Fibroblast of skin of right biceps (primary cell): ENCODE data around the gene ABHD15.
"Not testable (repeated sequence)": the region's sequence is repeated elsewhere in the genome, so short reads cannot be mapped to it uniquely, and the experiment has no call there.

Experiments
- DNase-seq: peaks from one replicate; pipeline ENCODE4 v3.0.0-alpha.2; 2013

ABHD15 gene

DNA sequence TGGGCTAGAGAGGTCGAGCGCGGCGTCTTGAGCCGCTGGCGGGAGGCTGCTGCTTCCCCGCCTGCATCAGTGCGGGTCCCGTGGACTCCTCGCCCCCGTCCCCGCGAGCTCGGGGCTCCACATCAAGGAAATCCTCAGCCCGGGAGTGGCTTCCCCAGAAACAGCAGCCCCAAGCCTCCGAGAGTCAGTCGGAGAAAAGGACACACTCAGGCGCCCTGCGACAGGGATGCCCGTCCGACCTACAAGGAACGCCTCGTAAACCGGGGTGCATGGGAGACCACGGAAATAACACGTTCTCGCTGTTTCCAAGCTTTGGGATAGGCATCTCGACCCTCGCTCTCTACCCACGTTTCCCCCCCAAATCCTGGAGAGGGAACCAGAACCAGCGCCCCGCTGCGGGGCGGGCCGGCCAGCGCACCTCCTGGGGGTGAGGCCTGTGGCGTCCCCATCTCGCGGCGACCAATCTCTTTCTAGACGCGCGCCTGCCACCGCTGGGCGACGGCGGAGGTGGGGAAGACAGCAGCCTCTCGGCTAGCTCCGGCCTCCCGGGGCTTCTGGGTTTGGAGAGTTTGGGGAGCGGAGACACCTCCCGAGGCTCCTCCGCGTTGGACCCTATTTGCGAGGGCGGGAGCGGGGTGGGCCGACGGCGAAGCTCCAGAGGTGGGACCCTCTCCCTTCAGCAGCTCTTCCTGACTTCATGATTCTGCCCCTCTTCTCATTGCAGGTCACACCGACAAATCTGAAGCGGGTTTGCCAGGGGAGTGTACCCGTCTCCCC, 905 bp upstream of the ABHD15 start:
- peak; percentile 65 for DNase-seq

DNA sequence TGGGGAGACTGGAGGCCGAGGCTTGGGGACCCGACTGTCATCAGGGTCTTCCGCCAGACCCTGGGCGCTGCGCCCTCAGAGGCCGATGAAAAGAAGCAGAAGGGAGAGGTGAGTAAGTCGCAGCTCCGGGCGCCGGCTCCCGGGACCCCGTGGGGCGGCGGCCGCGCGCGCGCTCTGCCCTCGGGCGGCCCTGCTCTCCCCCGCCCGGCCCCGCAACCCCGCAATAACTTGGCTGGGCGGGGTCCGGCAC, 392 bp upstream of the ABHD15 start:
- DNase-seq, result no peak

DNA sequence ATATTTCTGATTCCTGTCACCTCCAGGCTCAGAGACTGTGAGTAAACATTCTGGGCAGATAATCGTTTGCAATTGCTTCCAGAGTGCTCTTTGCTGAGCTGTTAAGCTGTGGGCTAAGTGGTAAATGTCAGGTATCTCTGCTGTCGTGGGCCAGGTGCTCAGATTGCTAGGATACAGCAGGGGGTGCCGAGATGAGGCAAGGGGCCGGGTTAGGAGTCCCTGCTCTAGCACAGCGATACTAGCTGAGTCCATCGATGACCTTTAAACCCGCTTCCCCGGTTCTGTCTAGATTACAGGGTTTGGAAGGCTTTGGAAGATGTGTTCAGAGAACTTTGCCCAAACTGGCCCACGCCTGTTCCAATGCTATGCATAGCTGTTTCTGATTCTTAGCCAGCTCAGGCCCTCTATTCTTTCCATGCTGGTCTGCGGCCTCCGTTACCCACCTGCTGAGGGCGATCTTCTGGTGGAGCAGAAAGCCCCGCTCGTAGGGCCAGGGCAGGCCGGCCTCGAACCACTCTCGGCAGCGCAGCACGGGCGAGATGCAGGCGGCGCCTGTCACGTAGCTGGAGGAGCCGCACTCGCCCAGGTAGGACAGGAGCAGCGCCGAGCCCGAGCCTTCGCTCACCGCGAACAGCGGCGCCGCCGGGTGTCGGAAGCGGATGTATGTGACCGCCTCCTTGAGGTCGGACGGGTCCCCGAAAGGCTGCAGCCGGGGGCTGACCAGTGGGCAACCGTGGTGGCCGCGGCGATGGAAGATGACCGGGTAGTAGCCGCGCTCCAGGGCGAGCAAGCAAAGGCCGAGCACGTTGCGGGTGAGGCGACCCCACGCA, 979 bp downstream of the ABHD15 start:
- no peak for DNase-seq

DNA sequence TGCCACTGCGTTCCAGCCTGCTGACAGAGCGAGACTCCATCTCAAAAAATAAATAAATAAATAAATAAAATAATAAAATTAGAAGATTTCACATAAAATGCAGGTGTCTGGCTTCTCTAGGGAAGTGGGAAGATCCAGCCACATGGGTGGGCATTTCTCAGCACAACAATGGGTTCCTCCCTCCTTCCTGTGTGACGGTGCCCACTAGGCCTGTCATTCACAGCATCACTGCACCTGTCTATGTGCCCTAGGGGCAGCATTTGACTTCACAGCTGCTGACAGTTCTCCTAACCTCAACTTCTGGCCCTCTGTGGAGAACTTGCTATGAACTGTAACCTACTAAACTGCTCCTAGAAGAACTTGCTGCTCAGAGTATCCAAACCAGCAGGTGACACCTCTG, 3.0 kb downstream of the ABHD15 start:
- DNase-seq, result no peak

DNA sequence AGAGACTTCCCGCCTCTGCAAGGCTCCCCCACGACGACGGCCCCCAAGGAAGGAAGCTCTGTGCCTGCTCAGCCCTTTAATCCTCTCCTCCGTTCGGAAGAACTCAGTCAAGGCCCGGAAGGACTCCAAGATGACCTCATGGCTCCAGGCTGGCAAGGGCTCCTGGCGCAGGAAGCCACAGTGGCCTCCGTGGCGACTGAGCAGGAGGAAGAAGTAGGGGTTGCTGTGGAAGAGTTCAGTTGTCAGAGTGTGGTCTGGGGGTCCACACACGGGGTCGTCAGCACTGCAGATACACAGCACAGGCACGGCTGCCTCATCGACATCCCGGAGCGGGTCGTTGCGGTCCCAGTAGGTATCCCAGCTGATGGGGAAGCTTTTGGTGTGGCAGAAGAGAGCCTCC, 4.2 kb downstream of the ABHD15 start:
- no peak for DNase-seq

DNA sequence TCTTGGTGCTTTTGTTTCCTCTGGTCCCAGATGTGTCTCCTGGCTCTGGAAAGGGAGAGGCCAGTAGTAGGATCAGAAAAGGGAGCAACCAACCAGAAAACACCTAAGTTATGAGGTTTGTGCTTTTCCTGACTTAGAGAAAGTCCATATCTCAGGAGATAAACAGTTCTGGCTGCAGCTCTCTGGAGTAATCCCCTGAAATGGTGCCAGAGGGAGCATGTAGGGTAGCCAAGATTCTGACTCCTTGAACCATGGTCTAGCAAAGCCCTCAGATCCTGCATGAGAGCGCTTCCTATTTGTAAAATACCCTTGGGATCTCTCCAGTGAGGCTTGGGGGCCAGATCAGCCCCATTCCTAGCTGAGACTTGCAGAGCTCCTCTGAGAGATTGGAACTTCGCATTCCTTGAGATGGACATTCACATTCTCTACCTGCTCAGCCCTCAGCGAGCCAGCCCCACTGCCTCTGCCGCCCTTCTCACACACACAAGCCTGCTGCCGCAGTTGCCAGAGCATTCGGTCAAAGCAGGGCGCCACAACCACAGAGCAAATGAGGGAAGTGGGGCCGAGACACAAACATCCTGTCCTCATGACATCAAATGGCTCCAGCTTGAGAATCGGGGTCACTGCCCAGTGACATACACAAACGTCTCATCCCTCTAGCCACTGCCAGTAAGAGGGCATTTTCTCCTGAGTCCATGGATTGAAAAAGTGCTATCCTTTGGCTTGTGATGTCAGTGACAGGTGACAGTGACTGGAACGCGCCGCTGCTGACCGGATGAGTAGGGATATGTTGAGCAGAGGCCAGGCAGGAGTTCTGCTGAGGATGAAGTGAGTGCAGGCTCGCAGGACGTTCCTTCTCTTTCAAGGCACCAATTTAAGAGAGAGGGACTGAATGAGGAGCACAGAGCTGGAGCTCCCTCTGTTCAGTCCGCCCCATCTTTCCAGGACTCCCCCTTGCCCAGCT, 5.0 kb downstream of the ABHD15 start:
- no peak for DNase-seq

DNA sequence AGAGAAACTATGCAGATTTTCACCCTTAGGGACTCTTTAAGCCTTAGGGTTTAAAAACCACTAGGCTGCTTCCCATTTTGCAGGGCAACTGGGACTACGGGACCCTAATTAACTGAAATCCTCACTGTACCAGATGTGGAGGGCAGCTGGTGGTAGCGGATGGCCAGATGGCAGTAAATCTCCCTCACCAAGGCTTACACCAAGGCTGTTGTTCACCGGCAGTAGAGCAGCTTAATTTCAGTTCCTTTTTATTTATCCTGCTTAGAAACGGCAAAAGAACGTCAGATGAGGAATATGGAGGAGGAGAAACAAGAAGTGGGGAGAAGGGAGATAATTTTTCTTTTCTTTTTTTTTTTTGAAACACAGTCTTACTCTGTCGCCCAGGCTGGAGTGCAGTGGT, 6.5 kb downstream of the ABHD15 start:
- DNase-seq, result no peak

DNA sequence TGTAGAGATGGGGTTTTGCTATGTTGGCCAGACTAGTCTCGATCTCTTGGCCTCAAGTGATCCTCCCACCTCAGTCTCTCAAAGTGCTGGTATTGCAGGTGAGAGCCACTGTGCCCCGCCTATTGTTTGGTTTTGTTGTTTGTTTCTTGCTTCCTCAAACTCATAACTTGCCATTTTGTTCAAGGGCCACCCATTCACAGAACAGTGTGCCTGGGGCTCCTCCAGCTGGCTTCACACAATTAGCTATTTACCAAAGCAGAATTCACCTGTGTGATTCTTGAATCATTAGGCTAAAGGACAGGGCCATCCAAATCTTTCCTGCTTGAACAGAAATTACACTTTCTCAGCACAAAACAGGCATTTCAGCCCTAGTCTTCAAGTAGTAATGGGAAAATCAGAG, 7.2 kb downstream of the ABHD15 start:
- no peak for DNase-seq

DNA sequence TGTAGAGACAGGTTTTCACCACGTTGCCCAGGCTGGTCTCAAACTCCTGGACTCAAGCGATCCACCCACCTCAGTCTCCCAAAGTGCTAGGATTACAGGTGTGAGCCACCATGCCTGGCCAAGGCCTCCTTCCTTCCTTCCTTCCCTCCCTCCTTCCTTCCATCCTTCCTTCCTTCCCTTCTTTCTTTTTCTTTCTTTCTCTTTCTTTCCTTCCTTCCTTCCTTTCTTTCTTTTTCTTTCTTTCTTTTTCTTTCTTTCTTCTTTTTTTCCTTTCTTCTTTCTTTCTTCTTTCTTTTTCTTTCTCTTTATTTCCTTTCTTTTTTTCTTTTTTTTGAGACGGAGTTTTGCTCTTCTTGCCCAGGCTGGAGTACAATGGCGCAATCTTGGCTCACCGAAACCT, 8.7 kb downstream of the ABHD15 start:
- not testable (repeated sequence) for DNase-seq

DNA sequence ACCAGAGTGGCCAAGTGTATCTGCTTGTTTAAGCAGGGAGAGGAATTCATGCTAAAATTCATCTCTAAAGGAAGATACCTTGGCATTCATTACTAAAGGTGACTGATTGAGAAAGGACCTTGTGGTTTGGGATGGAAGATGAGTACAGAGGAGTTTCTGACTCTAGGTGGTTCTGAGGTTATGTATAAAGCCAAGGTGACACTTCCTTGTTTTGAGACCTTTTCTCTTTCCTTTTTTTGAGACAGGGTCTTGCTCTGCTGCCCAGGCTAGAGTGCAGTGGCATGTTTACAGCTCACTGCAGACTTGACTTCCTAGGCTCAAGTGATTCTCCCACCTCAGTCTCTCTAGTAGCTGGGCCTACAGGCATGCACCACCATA, 9.1 kb downstream of the ABHD15 start:
- DNase-seq, result no peak

DNA sequence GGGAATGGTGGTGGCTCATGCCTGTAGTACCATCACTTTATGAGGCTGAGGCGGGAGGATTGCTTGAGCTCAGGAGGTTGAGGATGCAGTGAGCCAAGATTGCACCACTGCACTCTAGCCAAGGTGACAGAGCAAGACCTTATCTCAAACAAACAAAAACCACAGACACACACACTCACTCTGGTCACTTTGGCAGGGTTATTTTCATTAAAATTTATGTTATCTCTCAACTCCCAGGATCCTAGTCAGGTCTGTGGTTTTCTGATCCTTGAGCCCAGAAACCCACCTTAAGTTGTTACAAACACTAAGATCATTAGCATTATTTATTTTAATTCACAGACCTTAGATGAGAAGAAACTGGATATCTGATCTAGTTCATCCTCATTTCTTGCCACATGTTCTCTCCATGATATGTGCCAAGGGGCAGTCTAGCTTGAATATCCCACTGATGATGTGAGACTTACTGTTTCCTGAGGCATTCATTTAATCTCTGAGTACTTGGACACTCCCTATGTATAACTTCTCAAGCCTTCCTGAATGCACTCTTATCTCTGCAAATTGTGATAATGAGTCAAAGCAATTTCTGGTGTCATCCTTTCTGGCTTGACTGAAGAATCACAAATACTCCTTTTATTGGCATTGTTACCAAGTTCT, 9.6 kb downstream of the ABHD15 start:
- DNase-seq, result no peak

DNA sequence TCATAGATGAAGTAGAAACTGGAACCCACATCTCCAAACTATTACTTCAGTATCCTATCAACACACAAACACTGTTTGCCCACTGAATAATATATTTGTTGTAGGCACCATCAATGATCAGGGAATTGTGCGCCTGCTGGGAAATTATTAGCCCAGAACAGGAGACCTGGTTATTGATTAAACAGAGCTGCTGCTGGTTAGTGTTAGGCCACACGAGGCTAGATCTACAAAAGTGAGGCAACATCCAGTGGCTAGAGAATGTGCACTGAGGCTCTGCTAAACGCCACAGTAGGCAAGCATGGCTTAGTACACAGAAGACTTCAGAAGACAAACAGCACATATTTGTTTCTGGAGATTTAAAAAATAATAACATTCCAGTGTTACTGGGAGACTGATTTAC, 11.0 kb downstream of the ABHD15 start:
- no peak for DNase-seq

DNA sequence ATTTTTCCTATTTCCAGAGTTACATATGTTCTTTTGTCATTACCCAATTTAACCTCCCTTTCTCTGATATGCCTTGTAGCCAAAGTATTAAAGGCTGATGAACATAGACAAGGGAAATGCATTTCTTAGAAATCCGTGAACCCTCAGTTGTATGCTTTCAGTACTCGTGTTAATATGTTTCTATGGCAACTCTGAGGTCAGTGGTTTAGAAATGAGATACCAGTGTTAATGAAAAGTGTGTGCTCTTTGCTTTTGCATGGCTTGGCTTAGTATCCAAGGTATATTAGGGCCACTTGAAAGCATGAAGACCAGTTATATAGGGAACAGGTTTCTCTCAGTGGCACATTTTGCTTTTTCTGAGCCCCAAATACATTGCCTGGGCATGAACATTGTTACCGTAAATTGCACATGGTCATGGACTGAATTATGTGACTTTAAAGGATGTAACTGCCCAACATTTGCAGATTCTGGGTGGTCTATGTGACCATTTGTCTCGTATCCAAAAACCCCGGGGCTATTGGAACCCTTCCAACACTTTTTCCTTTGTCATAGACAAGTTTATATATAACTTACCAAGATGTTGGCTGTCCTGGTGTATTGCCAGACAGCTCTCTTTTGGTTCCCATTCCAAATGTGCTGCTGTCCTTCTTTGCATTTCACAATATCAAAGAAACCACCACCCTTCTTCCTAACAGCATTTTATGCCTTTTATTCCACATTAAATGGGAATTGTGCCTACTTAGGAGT, 17.5 kb downstream of the ABHD15 start:
- DNase-seq, result peak; percentile 15

DNA sequence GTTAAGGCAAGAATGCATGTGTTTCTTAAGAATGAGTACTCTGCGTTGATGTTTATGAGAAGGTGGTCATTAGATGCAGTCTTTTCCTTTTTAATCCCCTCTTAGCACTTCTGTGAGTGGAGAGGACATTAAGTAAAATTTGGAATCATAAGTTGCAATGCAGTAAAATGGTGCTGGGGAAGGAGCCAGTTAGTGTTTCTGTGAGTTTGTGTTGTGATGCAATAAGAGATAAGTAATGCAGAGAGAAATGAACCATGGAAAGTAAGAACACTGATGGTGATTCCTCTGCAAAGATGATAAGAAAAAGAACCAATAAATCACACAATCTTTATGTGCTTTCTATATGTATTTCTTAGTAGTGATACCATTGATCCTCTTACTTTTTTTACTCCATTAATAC, 20.0 kb downstream of the ABHD15 start:
- no peak for DNase-seq

DNA sequence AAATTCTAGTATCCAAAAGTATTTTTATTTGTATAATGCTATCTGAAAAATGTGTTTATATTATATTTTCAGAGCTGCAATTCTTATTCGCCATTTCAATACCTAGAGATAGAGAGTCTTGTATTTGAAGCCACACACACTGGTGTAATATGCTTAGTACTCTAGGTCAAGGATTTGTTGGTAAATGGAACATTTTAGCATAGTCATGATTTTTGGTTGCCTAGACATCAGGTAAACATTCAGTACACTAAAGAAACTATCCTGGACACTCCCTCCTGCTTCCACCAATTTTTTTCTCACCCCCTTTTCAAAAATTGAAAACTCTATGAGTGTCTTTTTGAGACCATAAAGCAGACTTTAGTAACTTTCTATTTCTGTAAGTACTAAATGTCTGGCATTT, 20.8 kb downstream of the ABHD15 start:
- DNase-seq, result no peak

DNA sequence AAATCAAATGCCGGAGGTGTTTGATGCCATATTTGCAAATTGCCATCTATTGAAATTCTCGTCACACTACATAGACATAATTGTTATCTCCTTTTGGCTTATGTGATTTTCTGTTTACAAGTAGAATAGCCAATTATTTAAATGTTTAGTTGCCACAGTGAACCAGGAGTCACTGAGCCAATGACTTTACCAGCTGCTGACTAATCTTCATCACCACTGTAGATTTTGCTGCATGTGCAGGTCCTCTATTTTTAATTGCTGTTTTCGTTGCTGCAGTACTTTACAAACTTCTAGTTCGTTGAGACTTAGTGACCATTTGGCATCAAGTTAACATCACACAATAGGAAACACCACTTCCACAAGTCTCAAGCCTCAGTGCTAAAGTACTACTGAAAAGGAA, 22.8 kb downstream of the ABHD15 start:
- no peak for DNase-seq

DNA sequence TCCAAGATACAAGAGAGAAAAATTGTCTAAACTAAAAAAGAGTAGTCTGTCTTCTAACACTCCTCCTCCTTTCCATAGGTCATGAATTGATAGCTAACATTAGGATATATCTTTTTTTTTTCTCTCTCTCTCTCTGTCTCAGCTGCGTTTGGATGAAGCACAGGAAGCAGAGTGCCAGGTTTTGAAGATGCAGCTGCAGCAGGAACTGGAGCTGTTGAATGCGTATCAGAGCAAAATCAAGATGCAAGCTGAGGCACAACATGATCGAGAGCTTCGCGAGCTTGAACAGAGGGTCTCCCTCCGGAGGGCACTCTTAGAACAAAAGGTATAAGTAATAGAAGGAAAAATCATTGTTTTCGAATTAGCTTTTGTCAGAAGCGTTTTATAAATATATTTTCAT, 32.9 kb downstream of the ABHD15 start:
- DNase-seq, result no peak

DNA sequence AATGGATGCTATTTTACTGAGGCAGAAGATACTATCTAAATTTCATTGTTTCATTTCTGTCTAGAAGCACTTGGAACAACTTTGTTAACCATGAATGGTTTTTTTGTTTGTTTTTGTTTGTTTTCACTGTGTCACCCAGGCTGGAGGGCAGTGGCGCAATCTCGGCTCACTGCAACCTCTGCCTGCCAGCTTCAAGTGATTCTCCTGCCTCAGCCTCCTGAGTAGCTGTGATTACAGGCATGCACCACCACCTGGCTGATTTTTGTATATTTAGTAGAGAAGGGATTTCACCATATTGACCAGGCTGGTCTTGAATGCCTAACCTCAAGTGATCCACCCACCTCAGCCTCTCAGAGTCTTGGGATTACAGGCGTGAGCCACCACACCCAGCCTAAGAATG, 40.5 kb downstream of the ABHD15 start:
- no peak for DNase-seq

DNA sequence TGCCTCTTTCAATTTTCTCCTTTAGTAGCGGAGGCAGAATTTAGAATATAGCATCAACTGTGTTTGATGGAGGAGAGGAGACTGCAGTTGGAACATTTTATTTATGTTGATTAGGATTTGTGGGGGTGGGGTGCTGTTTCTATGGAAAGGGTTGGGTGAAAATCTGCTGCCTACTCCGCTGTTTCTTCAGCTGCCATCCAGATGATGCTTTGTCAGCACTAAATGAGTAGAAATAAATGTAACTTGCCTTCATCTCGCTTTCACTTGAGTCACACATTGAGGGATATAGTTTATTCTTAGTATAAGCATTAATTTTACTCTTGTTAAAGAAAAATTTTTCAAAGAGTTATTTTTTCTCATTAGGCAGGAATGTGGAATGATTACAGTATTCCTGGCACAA, 42.1 kb downstream of the ABHD15 start:
- DNase-seq, result peak; percentile 7

DNA sequence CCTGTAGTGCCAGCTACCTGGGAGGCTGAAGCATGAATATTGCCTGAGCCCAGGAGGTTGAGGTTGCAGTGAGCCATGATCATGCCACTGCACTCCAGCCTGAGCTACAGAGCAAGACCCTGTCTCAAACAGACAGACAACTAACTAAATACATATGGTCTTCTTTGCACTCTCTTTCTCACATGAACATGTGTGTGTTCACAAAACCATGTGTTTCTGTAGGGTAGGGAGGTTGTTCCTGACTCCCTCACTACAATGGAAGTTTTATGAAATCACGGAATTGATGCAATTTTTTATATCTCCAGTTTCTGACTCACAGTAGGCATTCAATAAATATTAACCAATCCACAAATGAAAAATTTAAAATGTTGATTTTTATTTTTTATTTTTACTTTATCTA, 48.5 kb downstream of the ABHD15 start:
- no peak for DNase-seq

DNA sequence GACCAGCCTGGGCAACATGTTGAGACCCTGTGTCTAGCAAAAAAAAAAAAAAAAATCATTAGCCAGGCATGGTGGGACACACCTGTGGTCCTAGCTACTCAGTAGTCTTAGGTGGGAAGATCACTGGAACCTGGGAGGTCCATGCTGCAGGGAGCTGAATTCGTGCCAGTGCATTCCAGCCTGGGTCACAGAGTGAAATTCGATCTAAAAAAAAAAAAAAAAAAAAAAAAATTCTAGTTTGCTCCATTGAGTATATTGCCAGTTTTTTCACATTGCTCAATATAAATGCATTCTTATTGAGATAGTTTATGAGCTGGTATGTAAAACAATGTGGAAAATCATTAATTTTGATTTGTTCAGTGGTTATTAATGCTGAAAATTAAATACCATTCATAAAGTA, 52.0 kb downstream of the ABHD15 start:
- DNase-seq, result peak; percentile 46

DNA sequence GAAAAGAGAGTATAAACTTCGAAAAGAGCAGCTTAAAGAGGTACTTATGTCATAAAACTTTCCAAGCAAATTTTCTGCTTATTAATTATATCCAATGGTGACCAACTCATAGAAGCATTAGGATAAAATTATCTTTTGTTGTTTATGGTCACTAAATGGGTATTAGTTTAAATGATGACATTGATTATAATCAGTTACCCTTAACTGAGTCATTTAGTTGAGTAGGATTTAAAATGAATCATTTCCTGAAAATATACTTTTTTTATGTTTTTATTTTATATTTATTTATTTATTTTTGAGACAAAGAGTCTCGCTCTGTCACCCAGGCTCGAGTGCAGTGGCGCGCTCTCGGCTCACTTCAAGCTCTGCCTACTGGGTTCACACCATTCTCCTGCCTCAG, 55.9 kb downstream of the ABHD15 start:
- DNase-seq, result no peak
